AG08395 (cell line): ENCODE results near the gene NECTIN1.
A peak's percentile ranks its signal among the peaks of the same experiment; 100 is the strongest.

Source experiments
- DNase-seq: peaks from one replicate; pipeline ENCODE4 v3.0.0; 2012; ENCODE audit warnings: mixed read lengths, low spot score

The NECTIN1 gene

DNA sequence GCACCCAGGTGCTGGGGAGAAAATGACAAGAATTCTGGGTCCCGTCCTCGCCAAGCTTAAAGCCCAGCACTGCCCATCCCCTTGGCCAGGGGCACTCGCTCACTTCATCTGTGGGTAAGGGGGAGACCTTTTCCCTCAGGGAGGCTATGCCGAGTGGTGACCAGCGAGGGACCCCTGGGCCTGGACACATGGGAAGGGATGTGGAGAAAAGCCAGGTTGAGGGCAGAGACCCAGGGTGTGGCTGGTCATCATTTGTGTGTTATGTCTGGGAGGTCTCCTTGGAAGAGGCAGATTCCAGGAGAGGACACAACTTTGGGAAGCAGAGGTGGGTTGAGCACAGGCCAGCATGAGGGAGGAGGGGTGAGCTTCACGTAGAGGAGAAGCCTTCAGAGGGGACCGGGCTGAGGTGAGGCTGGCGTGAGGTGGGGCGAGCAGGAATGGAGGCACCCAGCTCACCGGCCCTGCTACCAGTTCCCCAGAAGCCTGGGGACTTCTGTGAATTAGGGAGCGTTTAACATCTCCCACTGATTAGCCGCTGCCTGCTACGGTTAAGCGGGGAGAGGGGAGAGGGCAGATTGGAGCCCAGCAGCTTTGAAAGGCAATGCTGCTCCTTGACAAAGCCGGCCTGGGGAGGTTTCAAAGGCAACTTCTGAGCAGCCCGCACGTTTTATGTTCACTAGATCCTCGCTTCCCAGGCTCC lies 25.8 kb upstream of the NECTIN1 start:
- DNase-seq: no peak

GRCh38 chr11:119754199-119754598 lies 25.2 kb upstream of the NECTIN1 start:
- DNase-seq: no peak

GRCh38 chr11:119752946-119753345 lies 23.9 kb upstream of the NECTIN1 start:
- DNase-seq: no peak

GRCh38 chr11:119752345-119752871 lies 23.4 kb upstream of the NECTIN1 start:
- no peak for DNase-seq

GRCh38 chr11:119750056-119750455 lies 21.1 kb upstream of the NECTIN1 start:
- DNase-seq: no peak

DNA sequence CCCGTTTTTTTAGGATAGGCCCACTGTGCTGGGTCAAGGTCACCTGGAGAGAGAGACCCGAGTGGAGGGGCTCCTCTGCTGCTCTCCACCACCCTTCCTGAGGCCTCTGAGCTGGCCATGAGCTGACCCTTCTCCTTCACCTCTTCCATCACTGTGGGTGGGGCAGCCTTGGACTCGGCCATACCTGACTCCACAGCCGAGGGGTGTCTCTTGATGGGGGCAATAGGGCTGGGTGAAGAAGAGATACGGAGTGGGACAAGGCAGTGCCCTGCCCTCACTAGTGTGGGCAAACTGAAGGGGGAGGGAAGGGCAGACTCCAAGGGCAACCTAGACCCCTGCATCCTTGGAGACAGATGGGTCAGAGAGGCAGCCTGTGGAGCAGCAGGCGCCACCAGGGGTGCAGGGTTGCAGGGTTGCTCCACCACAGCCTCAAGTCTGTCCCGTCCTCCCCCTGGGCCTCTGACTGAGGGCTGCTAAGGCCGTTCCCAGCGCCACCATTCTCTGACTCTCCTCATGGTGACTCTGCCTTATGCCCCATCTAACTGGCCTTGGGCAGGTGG lies 20.1 kb upstream of the NECTIN1 start:
- no peak for DNase-seq

- no peak for DNase-seq
These were observed 19.1 kb upstream of the NECTIN1 start for GRCh38 chr11:119747868-119748660.

DNA sequence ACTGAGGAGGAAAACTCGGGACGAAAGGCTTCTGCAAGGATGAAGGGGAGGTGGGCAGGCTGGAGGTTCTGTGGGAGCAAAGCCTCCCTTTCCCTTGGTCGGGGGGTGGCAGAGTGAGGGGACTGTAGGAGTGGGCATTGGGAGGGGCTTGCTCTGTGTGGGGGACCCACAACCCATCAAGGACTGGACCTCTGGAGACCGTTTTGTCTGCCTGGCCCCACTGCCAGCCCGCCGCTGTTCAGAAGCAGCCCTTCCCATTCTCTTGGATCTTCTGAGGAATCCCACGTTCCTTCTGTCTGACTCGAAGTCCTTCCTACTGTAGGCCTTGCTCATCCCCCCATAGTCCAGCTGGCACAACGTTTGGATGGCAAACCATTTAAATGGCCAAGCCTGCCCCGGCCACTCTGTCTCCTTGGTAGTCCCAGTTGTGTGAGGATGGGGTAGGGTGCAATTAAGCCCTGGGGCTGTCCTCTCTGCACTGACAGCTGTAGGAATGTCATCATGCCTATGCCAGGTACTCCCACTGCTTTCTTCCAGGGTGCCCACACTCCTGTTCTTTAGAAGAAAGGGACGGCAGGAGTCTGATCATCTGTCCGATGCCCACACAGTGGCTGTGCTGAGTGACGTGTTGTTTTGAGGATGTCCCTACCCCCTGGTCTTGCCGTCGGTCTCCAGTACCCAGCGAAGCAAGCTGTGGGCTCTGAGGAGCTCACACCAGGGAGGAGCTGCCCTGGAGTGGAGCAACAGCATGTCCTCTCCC lies 17.0 kb upstream of the NECTIN1 start:
- DNase-seq: no peak

DNA sequence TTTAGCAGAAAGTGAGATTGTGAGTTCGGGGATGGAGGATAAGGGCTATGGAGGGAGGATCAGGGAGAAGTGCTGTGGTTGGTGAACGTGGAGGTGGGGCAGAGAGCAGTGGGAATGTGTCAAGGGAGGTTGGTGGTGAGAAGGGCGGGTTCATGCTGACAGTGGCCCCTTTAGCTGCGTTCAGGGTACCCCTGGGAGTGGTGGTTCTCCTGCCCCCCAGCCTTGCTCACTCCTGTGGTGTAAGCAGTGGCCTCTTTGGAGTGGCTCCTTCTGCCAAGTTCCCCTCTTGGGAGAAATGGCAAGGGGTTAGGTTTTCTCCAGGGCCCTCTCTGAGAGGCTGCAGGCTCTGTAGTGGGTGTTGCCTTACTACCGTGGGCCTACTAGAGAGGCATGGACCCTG lies 16.1 kb upstream of the NECTIN1 start:
- no peak for DNase-seq

GRCh38 chr11:119744577-119744976 lies 15.6 kb upstream of the NECTIN1 start:
- DNase-seq: no peak

GRCh38 chr11:119743006-119743405 lies 14.0 kb upstream of the NECTIN1 start:
- DNase-seq: no peak

- no peak for DNase-seq
These were observed 13.4 kb upstream of the NECTIN1 start for GRCh38 chr11:119742263-119742861.

- peak; percentile 61 for DNase-seq
These were observed 12.6 kb upstream of the NECTIN1 start for GRCh38 chr11:119741369-119742262.

DNA sequence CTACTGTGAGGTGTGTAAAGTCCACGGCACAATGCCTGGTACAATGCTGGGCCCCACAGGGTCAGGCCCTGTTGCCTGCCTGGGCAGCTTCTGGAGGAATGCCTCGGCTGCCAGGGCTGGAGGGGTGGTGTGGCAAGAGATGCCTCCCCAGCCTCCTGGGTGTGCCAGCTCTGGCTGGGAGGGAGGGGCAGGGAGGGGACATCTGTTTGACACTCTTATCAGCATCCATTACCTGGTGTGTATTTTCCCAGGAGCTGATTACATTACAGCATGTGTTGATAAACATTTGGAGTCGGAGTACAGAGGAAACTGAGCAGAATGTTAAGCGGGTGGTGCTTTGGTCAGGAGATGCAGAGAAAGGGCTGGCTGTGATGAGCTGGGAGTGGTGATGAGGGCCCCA lies 11.0 kb upstream of the NECTIN1 start:
- DNase-seq: no peak

GRCh38 chr11:119739021-119739703 lies 10.2 kb upstream of the NECTIN1 start:
- no peak for DNase-seq

DNA sequence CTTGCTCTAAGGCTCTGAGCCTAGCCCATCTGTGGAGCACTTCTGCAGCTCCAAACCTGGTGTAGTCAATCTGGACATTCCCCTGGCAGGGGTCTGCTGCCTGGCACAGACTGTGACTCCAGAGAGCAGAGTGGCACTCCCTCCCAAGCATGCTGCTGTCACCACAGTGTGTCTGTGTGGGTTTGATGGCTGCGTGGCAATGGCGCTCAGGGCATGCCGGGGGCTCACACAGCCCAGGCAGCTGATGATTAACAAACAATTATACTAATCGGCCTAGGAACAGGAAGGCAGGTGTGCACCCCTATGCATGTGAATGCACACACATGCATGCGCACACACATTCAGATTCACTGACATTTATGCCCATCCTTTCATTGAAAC lies 9.0 kb upstream of the NECTIN1 start:
- DNase-seq: no peak

DNA sequence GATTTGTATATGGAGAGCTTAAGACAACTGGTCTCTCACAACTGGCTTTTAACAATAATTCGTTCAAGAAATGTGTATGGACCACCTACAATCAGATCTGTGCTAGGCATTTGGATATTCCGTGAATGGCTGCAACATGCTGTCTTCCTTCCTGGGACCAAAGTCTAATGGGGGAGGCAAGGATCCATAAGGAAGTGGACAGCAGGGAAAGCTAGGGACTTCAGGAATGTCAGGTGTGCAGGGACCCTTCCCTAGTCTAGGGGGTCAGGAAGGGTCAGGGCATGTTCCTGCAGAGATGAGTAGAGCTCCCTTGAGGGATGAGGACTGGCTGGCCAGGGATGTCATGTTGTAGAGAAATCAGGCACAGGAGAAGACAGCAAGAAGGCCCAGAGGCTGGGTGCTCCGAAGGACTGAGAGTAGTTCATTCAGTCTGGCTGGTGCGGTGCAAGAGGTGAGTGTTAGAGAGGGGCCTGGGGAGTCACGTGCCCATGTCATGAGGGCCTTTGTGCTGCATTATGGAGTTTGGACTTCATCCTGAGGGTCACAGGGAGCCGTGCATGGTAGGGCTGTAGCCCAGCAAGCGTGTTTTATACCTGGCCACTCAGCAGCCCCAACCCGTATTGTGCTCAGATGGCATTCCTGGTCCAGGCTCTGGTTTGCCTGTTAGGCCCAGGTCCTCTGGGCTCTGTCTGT lies 8.5 kb upstream of the NECTIN1 start:
- no peak for DNase-seq

DNA sequence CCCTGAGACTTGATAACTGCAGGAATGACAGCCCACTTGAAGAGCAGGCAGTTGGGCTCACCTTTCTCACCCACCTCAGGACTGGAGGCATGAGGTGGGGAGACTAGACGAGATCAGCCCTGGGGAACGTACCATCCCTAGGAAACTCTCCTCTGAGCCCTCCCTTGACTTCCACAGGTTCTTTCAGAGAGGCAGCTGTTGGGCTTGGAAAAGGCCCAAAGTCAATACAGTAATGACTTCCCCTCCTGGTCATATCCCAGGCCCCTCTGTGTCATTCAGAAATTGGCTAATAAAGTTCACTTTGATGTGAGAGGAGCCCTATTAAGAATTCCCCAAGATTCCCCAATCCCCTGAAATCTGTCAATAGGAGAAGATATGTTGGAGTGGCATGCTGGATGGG lies 5.8 kb upstream of the NECTIN1 start:
- DNase-seq: no peak

- no peak for DNase-seq
These were observed 1.9 kb upstream of the NECTIN1 start for GRCh38 chr11:119730789-119731386.
